Amniotic stem cell (primary cell): Measurements from ENCODE around the gene ZNF778.
"Not testable (repeated sequence)": the region's sequence is repeated elsewhere in the genome, so short reads cannot be mapped to it uniquely, and the experiment has no call there.

ENCODE experiments used
- DNase-seq: peaks from one replicate; lab custom pipeline; 2025; lab: John Stamatoyannopoulos, UW

The ZNF778 gene

DNA sequence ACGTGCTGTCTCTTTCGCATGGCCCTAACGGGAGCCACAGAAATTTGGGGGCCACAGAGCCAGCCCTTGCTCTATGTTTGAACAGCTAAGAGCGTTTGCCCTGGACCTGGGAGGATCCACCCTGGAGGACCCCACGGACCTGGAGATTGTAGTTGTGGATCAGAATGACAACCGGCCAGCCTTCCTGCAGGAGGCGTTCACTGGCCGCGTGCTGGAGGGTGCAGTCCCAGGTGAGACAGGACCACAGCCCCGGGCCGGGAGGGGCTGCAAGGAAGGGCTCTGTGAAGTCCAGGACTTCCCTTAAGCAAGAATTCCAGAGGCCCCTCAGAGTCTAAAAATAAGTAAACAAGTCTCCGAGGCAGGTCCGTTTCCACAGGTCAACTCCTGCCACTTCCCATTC is 34.0 kb upstream of the ZNF778 start:
- no peak for DNase-seq

DNA sequence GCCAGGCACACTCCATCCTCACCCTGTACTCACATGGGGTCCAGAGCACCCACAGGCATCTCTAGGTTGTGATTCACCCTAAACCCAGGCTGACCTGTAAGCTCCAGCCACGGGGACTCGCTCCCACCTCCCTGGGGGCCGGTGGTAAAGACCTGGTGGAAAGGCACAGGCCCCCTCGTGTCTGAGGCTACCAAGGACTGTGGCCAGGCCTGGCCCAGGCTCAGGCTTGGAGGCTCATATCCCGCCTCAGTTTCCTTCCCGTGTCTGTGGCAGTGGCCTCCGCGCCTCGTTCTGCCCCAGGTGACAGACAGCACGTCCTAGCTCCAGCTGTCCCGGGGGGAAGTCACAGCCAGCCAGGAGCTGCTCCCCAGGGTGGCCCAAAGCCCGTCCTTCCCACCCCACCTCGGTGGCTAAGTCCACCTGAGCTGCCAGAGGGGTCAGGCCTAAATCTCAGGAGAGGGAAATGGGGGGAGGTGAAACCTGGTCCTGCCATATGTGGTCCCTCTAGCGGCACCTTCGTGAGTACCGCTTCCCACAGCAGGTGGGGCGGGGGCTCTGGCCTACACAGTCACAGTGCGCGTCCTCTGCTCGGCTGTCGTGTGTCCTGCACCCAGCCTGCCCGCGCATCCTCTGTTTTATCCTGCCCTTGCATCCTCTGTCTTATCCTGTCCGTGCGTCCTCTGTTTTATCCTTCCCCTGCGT is 33.4 kb upstream of the ZNF778 start:
- DNase-seq, result no peak

DNA sequence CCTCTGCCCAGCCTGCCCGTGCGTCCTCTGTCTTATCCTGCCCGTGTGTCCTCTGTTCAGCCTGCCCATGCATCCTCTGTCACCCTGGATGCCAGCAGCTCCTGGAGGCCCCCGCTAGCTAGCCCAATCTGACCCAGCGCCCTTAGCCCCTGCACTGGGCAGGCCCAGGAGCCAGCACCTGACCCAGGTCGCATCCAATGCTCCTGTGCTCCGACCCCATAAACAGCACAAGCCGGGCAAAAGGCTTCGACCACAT is 32.9 kb upstream of the ZNF778 start:
- DNase-seq, result no peak

GRCh38 chr16:89184933-89185794 is 32.3 kb upstream of the ZNF778 start:
- no peak for DNase-seq

DNA sequence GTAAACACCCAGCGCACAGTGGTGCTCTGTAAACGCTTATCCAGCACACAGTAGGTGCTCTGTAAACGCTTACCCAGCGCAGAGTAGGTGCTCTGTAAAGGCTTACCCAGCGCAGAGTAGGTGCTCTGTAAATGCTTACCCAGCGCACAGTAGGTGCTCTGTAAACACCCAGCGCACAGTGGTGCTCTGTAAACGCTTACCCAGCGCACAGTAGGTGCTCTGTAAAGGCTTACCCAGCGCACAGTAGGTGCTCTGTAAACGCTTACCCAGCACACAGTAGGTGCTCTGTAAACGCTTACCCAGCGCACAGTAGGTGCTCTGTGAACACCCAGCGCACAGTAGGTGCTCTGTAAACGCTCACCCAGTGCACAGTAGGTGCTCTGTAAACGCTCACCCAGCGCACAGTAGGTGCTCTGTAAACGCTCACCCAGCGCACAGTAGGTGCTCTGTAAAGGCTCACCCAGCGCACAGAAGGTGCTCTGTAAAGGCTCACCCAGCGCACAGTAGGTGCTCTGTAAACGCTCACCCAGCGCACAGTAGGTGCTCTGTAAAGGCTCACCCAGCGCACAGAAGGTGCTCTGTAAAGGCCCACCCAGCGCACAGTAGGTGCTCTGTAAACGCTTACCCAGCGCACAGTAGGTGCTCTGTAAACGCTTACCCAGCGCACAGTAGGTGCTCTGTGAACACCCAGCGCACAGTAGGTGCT is 31.5 kb upstream of the ZNF778 start:
- DNase-seq, result not testable (repeated sequence)

DNA sequence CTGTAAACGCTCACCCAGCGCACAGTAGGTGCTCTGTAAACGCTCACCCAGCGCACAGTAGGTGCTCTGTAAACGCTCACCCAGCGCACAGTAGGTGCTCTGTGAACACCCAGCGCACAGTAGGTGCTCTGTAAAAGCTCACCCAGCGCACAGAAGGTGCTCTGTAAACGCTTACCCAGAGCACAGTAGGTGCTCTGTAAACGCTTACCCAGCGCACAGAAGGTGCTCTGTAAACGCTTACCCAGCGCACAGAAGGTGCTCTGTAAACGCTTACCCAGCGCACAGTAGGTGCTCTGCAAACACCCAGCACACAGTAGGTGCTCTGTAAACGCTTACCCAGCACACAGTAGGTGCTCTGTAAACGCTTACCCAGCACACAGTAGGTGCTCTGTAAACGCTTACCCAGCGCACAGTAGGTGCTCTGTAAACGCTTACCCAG is 30.9 kb upstream of the ZNF778 start:
- DNase-seq, result not testable (repeated sequence)

DNA sequence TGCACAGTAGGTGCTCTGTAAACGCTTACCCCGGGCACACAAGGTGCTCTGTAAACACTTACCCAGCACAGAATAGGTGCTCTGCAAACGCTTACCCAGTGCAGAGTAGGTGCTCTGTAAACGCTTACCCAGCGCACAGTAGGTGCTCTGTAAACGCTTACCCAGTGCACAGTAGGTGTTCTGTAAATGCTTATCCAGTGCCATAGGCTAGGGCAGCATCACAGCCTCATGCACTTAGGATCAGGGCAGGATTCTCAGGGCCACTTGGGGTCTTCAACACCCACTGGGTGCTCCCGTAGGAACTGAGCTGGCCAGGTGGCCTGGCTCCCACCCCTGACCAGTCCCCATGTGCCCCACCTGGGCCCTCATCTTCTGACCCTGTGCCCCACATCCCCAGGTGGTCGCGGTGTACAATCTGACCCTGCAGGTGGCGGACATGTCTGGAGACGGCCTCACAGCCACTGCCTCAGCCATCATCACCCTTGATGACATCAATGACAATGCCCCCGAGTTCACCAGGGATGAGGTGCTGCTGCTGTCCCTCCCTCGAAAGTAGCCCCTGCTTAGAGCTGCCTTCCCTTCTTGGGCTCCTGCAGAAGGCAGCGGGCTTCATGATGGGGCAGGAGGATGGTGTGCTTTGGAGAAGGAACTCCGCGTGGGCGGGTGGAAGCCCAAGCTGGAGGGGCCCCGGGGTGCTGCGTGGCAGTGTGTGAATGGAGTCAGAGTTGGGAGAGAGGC is 30.3 kb upstream of the ZNF778 start:
- DNase-seq, result no peak

GRCh38 chr16:89187770-89188392 is 29.6 kb upstream of the ZNF778 start:
- DNase-seq, result no peak

- DNase-seq, result not testable (repeated sequence)
These were observed 28.8 kb upstream of the ZNF778 start for GRCh38 chr16:89188471-89189357.

GRCh38 chr16:89189358-89190025 is 28.0 kb upstream of the ZNF778 start:
- no peak for DNase-seq

DNA sequence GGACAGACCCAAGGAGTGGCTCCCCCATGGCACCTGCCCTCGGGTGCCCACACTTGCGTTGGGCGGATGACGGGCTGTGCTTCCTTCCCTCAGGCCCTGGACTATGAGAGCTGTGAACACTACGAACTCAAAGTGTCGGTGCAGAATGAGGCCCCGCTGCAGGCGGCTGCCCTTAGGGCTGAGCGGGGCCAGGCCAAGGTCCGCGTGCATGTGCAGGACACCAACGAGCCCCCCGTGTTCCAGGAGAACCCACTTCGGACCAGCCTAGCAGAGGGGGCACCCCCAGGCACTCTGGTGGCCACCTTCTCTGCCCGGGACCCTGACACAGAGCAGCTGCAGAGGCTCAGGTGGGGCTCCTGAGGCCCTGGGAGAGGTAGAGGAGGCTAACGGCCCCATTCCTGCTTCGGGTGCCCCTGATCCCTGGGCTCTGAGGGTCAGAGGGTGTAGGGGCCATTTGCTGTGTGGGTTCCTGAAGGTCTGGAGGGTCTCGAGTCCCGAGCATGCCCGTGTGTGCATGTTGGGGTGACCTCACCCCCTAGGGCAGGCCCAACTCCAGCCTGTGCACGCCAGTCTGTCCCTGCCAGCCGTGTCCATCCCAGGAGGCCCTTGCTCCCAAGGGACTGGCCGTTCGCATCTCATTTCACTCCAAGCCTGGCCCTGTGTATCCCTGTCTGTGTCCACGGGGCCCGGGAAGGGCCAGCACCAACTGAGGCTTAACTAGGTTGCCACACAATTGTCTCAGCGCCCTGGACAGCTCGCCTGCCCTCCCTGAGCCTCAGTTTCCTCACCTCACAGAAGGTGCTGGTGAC is 27.1 kb upstream of the ZNF778 start:
- DNase-seq, result no peak

DNA sequence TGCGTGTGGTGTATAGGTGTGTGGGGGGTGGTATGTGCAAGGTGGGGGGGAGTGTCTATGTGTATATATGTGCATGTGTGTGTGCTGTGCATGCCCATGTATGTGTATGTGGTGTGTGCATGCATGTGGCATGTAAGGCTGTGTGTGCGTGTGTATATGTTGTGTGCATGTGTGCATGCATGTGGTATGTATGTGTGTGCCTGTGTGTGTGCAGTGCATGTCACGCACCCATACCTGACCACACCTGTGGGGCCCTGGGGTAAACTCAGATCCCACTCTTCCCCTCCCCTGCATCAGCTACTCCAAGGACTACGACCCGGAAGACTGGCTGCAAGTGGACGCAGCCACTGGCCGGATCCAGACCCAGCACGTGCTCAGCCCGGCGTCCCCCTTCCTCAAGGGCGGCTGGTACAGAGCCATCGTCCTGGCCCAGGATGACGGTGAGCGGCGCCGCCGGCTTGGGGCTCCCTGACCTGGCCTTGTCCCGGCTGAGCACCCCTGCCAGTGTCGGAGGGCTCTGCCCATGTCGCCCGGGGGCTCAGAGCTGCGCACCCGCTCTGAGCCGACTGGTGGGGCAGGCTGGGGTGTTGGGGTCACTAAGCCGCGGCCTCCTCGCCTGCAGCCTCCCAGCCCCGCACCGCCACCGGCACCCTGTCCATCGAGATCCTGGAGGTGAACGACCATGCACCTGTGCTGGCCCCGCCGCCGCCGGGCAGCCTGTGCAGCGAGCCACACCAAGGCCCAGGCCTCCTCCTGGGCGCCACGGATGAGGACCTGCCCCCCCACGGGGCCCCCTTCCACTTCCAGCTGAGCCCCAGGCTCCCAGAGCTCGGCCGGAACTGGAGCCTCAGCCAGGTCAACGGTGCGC is 26.2 kb upstream of the ZNF778 start:
- no peak for DNase-seq

GRCh38 chr16:89191901-89192185 is 25.7 kb upstream of the ZNF778 start:
- no peak for DNase-seq

GRCh38 chr16:89192186-89192955 is 25.1 kb upstream of the ZNF778 start:
- DNase-seq, result peak; percentile 82

- peak; percentile 51 for DNase-seq
These were observed 24.4 kb upstream of the ZNF778 start for GRCh38 chr16:89192956-89193575.

DNA sequence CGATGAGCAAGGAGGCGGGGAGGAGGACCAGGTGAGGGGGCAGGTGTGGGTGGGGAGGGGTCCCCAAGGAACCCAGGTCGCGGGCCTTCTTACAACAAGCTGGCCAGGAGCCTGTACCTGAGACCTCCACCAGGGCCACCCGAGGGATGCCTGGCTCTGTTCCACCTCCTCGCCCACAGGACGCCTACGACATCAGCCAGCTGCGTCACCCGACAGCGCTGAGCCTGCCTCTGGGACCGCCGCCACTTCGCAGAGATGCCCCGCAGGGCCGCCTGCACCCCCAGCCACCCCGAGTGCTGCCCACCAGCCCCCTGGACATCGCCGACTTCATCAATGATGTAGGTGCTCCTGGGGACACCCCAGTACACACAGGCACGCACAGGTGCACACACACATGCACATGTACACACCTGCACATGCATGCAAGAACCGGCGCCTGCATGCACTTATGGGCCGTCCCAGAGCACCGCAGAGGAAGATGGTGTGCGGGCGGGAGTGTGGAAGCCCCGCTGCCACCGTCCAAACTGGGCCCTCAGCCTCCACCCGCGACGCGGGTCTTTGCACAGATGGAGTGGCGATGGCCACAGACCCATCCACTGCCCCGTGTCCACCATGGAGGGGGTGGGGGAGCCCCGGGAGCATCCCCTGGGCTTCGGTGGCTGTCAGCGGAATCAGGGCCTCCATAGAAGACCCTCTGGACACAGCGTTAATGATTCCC is 23.8 kb upstream of the ZNF778 start:
- no peak for DNase-seq
